ENCODE data around the gene JMJD8.

DNA sequence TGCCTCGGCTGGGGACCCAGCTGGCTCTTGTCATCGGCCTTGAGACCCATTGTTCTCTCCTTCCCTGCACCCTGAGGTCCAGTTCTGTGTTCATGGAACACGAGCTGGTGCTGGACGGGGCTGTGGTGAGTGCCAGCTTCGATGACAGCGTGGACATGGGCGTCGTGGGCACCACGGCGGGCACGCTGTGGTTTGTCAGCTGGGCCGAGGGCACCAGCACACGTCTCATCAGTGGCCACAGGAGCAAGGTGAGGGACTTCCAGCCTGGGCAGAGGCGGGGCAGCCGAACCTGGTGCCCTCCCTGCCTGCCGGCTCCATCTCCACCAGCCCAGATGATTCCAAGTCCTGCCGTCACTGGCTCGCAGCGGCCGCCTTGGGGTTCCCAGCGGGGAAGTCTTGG, 21.5 kb downstream of the JMJD8 start:
- TF ChIP-seq, protein P1, sequence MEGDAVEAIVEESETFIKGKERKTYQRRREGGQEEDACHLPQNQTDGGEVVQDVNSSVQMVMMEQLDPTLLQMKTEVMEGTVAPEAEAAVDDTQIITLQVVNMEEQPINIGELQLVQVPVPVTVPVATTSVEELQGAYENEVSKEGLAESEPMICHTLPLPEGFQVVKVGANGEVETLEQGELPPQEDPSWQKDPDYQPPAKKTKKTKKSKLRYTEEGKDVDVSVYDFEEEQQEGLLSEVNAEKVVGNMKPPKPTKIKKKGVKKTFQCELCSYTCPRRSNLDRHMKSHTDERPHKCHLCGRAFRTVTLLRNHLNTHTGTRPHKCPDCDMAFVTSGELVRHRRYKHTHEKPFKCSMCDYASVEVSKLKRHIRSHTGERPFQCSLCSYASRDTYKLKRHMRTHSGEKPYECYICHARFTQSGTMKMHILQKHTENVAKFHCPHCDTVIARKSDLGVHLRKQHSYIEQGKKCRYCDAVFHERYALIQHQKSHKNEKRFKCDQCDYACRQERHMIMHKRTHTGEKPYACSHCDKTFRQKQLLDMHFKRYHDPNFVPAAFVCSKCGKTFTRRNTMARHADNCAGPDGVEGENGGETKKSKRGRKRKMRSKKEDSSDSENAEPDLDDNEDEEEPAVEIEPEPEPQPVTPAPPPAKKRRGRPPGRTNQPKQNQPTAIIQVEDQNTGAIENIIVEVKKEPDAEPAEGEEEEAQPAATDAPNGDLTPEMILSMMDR (IDR thresholded peaks at IDR 0.05) = no peak
- TF ChIP-seq POLR2A (IDR thresholded peaks at IDR 0.05) = no peak

Data from tibial nerve (tissue), 3 donors.